ENCODE data around the gene TTYH3. TPM values are rescaled to one million over a fixed set of nuclear protein-coding genes. Genes with fewer than 3 reads are reported as not detected.
A peak's percentile ranks its signal among the peaks of the same experiment; 100 is the strongest.

The TTYH3 gene
- total and polyA plus RNA-seq, 2 of the 13 experiments (the other 11 are each of a cell fraction or from before 2014, with no cell fraction given) = 26.3 to 50.0 TPM

- TF ChIP-seq SMC3 (IDR thresholded peaks at IDR 0.05; ENCODE audit: low read length) (peak; percentile 38; the same call in 1 of the 2 replicates), E2F5 (CRISPR knock-in tag; conservative IDR thresholded peaks at IDR 0.05) (peak; percentile 93), SRSF4 (IDR thresholded peaks at IDR 0.05; ENCODE audit: low read depth, low read length, poor library complexity, severe bottlenecking) (no peak), KAT7 (CRISPR knock-in tag; IDR thresholded peaks at IDR 0.05; ENCODE audit: borderline replicate concordance) (no peak), GZF1 (CRISPR knock-in tag; IDR thresholded peaks at IDR 0.05) (no peak), LCORL (IDR thresholded peaks at IDR 0.05) (no peak), LCORL (CRISPR knock-in tag; IDR thresholded peaks at IDR 0.05) (peak; percentile 66), SRSF1 (optimal IDR thresholded peaks at IDR 0.05; ENCODE audit: low read depth, low read length) (peak; percentile 34), ZNF124 (CRISPR knock-in tag; IDR thresholded peaks at IDR 0.05) (no peak), ZNF256 (CRISPR knock-in tag; conservative IDR thresholded peaks at IDR 0.05) (no peak), IRX3 (CRISPR knock-in tag; IDR thresholded peaks at IDR 0.05; ENCODE audit: borderline replicate concordance, low read depth) (no peak), ZBED4 (CRISPR knock-in tag; IDR thresholded peaks at IDR 0.05; ENCODE audit: borderline replicate concordance) (no peak), CBX1 (IDR thresholded peaks at IDR 0.05; ENCODE audit: low read depth) (peak; percentile 40), TCF7 (IDR thresholded peaks at IDR 0.05; ENCODE audit: low read depth) (no peak), ZNF225 (CRISPR knock-in tag; IDR thresholded peaks at IDR 0.05) (peak; percentile 13; the same call in 1 of the 2 replicates), IRF1 (CRISPR knock-in tag; IDR thresholded peaks at IDR 0.05; ENCODE audit: low read depth) (no peak), ZNF883 (CRISPR knock-in tag; IDR thresholded peaks at IDR 0.05; ENCODE audit: not compliant biosample characterization) (no peak), ZNF251 (CRISPR knock-in tag; IDR thresholded peaks at IDR 0.05) (no peak), XRCC5 (optimal IDR thresholded peaks at IDR 0.05; ENCODE audit: low read length) (peak; percentile 91), ZNF710 (CRISPR knock-in tag; IDR thresholded peaks at IDR 0.05; ENCODE audit: borderline replicate concordance) (no peak), MXI1 (IDR thresholded peaks at IDR 0.05; ENCODE audit: borderline replicate concordance, low read depth, low read length) (no peak), ELK4 (CRISPR knock-in tag; IDR thresholded peaks at IDR 0.05; ENCODE audit: borderline replicate concordance) (no peak)
These were observed 39.1 kb downstream of the TTYH3 start (continued) for GRCh38 chr7:2670720-2671391.

Data from HepG2 (cell line).